H9 (cell line): Measurements from ENCODE around the gene UTP25. TPM values are rescaled to one million over a fixed set of nuclear protein-coding genes. Genes with fewer than 3 reads are reported as not detected.

Experiments used
- DNase-seq: peaks from one replicate; pipeline ENCODE4 v3.0.0-alpha.2; 2017
- H2AFZ ChIP-seq: one replicate; pipeline ENCODE4 v1.6.1; 2013; ENCODE audit warnings: mild to moderate bottlenecking, low read length, control low read depth, moderate library complexity
- H2AK5ac ChIP-seq: 2 replicates; pipeline ENCODE4 v1.6.1; 2013; ENCODE audit warnings: low read length, control low read depth, mixed read lengths; ENCODE audit not compliant: insufficient read length
- H2BK120ac ChIP-seq: one replicate; pipeline ENCODE4 v1.6.1; 2013; ENCODE audit warnings: low read depth, mild to moderate bottlenecking, low read length, control low read depth, inconsistent platforms; ENCODE audit not compliant: poor library complexity, severe bottlenecking
- H2BK12ac ChIP-seq: 2 replicates; pipeline ENCODE4 v1.6.1; 2013; ENCODE audit warnings: low read length, control low read depth, mixed read lengths, low read depth; ENCODE audit not compliant: insufficient read length
- H2BK15ac ChIP-seq: 2 replicates; pipeline ENCODE4 v1.6.1; 2013; ENCODE audit warnings: low read depth, low read length, control low read depth
- H2BK20ac ChIP-seq: one replicate; pipeline ENCODE4 v1.6.1; 2013; ENCODE audit warnings: low read depth, mild to moderate bottlenecking, low read length, control low read depth, inconsistent platforms; ENCODE audit not compliant: poor library complexity, severe bottlenecking
- H2BK5ac ChIP-seq: 2 replicates; pipeline ENCODE4 v1.6.1; 2013; ENCODE audit warnings: low read length, control low read depth, mixed read lengths; ENCODE audit not compliant: insufficient read length
- H3K14ac ChIP-seq: 2 replicates; pipeline ENCODE4 v1.6.1; 2013; ENCODE audit warnings: low read length, control low read depth; ENCODE audit not compliant: insufficient read depth
- H3K18ac ChIP-seq: 2 replicates; pipeline ENCODE4 v1.6.1; 2013; ENCODE audit warnings: low read depth, mild to moderate bottlenecking, mixed read lengths, low read length, control low read depth; ENCODE audit not compliant: insufficient read length
- H3K23ac ChIP-seq: 2 replicates; pipeline ENCODE4 v1.6.1; 2013; ENCODE audit warnings: low read length, control low read depth, mixed read lengths, low read depth; ENCODE audit not compliant: insufficient read length
- H3K23me2 ChIP-seq: 2 replicates; pipeline ENCODE4 v1.6.1; 2013; ENCODE audit warnings: low read depth, mild to moderate bottlenecking, mixed read lengths, low read length, control low read depth; ENCODE audit not compliant: insufficient read length, poor library complexity, severe bottlenecking
- H3K27ac ChIP-seq: 2 replicates; pipeline ENCODE4 v1.5.1; 2013; ENCODE audit warnings: low read length, control low read depth, mixed read lengths, low read depth; ENCODE audit not compliant: insufficient read length
- H3K27me3 ChIP-seq: 2 replicates; pipeline ENCODE4 v1.6.1; 2013; ENCODE audit warnings: low read length, control low read depth, inconsistent platforms; ENCODE audit not compliant: insufficient read depth
- H3K4ac ChIP-seq: 2 replicates; pipeline ENCODE4 v1.6.1; 2013; ENCODE audit warnings: low read depth, mild to moderate bottlenecking, control low read depth, inconsistent platforms, low read length, moderate library complexity
- H3K4me1 ChIP-seq: 2 replicates; pipeline ENCODE4 v1.6.1; 2013; ENCODE audit warnings: low read length, control low read depth, inconsistent platforms; ENCODE audit not compliant: insufficient read depth
- H3K4me2 ChIP-seq: 2 replicates; pipeline ENCODE4 v1.6.1; 2013; ENCODE audit warnings: low read length, control low read depth, mixed read lengths; ENCODE audit not compliant: insufficient read length, insufficient read depth
- H3K56ac ChIP-seq: 2 replicates; pipeline ENCODE4 v1.6.1; 2013; ENCODE audit warnings: low read depth, mild to moderate bottlenecking, mixed read lengths, low read length, control low read depth; ENCODE audit not compliant: insufficient read length
- H3K79me1 ChIP-seq: 2 replicates; pipeline ENCODE4 v1.6.1; 2013; ENCODE audit warnings: low read depth, mild to moderate bottlenecking, moderate library complexity, low read length, control low read depth, inconsistent platforms; ENCODE audit not compliant: insufficient read depth, poor library complexity, severe bottlenecking
- H3K79me2 ChIP-seq: 2 replicates; pipeline ENCODE4 v1.6.1; 2013; ENCODE audit warnings: low read length, control low read depth, inconsistent platforms; ENCODE audit not compliant: insufficient read depth
- H3K9ac ChIP-seq: 2 replicates; pipeline ENCODE4 v1.6.1; 2013; ENCODE audit warnings: low read length, control low read depth, mixed read lengths; ENCODE audit not compliant: insufficient read length; ENCODE audit errors: extremely low read depth
- H3K9me3 ChIP-seq: one replicate; pipeline ENCODE4 v1.6.1; 2013; ENCODE audit warnings: low read depth, low read length, inconsistent platforms; ENCODE audit not compliant: control insufficient read depth
- H3T11ph ChIP-seq: one replicate; pipeline ENCODE4 v1.6.1; 2013; ENCODE audit warnings: mild to moderate bottlenecking, low read length, control low read depth, inconsistent platforms
- H4K20me1 ChIP-seq: one replicate; pipeline ENCODE4 v1.6.1; 2013; ENCODE audit not compliant: control insufficient read depth, insufficient read length, insufficient read depth
- H4K5ac ChIP-seq: 2 replicates; pipeline ENCODE4 v1.6.1; 2013; ENCODE audit warnings: low read depth, mild to moderate bottlenecking, mixed read lengths, low read length, control low read depth; ENCODE audit not compliant: insufficient read length
- H4K8ac ChIP-seq: replicated peaks from 2 replicates; pipeline ENCODE4 v1.6.1; 2013; ENCODE audit warnings: low read length, control low read depth, mixed read lengths, low read depth; ENCODE audit not compliant: insufficient read length
- H4K91ac ChIP-seq: 2 replicates; pipeline ENCODE4 v1.6.1; 2013; ENCODE audit warnings: low read depth, mild to moderate bottlenecking, moderate library complexity, mixed read lengths, low read length, control low read depth; ENCODE audit not compliant: insufficient read length
- H3K27ac Mint-ChIP-seq, 3 experiments: 2 replicates in 2 of 3; 3 replicates in 1 of 3; pipeline ENCODE4 v1.8.0; 2020 to 2021; ENCODE audit warnings: mixed read lengths in 3 of 3, mild to moderate bottlenecking in 1 of 3, moderate library complexity in 1 of 3
- H3K27me3 Mint-ChIP-seq: 2 replicates; pipeline ENCODE4 v1.8.0; 2021; ENCODE audit warnings: low read depth, mild to moderate bottlenecking, moderate library complexity, mixed read lengths
- H3K36me3 Mint-ChIP-seq, 3 experiments: 2 replicates in 2 of 3; 3 replicates in 1 of 3; pipeline ENCODE4 v1.8.0; 2020 to 2021; ENCODE audit warnings: low read depth in 3 of 3, mixed read lengths in 3 of 3; ENCODE audit not compliant: insufficient read depth in 1 of 3
- H3K4me1 Mint-ChIP-seq, 2 experiments: 2 replicates each; pipeline ENCODE4 v1.8.0; 2020; ENCODE audit warnings: mixed read lengths in 2 of 2
- H3K4me3 Mint-ChIP-seq, 2 experiments: 2 replicates in 1 of 2; 3 replicates in 1 of 2; pipeline ENCODE4 v1.8.0; 2020 to 2021; ENCODE audit warnings: mild to moderate bottlenecking in 2 of 2, mixed read lengths in 2 of 2, moderate library complexity in 1 of 2
- H3K9me3 Mint-ChIP-seq, 2 experiments: 2 replicates in 1 of 2; 3 replicates in 1 of 2; pipeline ENCODE4 v1.8.0; 2020; ENCODE audit warnings: mild to moderate bottlenecking in 2 of 2, mixed read lengths in 2 of 2, moderate library complexity in 1 of 2
- CTCF ChIP-seq: fragments of 200-600 bp; sonication (generic); conservative IDR thresholded peaks from 3 replicates; pipeline ENCODE4 v1.8.0; 2021; ENCODE audit warnings: antibody characterized with exemption, mild to moderate bottlenecking
- WGBS: extraction: QIAGEN DNeasy Blood & Tissue Kit; methylation state at CpG from one replicate; pipeline ENCODE4 v1.1.7; 2013; ENCODE audit warnings: missing lambda C conversion rate, low lambda C conversion rate, mixed read lengths; ENCODE audit not compliant: insufficient read length; ENCODE audit errors: extremely low coverage; 5-methylcytosine and 5-hydroxymethylcytosine counted together
- total RNA-seq: library from RNA; stranded (reverse); gene quantifications from 2 replicates; pipeline ENCODE4 v1.2.1, GENCODE V29; 2021

Gene UTP25
- total RNA-seq, 1 experiment from 2014 or later = 12.9 TPM

- Histone ChIP-seq H3K79me1 (no peaks in the 10 kb centered on the region), H2BK15ac (no peak overlapping the region), H2BK120ac (no peak overlapping the region), H4K5ac (no peak overlapping the region), H2AK5ac (no peak overlapping the region), H3K9me3 (no peaks in the 10 kb centered on the region), H4K91ac (no peak overlapping the region), H3K4me1 (no peaks in the 10 kb centered on the region), H3K9ac (no peak overlapping the region), H2AFZ (no peak overlapping the region), H3K18ac (no peak overlapping the region), H3K4ac (no peak overlapping the region), H3K27me3 (no peaks in the 10 kb centered on the region), H3K23ac (no peak overlapping the region), H3K27ac (no peak overlapping the region), H3K56ac (no peak overlapping the region), H3K79me2 (no peaks in the 10 kb centered on the region), H2BK5ac (no peak overlapping the region), H3K23me2 (no peaks in the 10 kb centered on the region), H4K8ac (no peak overlapping the region), H3K14ac (no peak overlapping the region), H3K4me2 (no peak overlapping the region), H2BK20ac (no peak overlapping the region), H2BK12ac (no peak overlapping the region), H4K20me1 (no peaks in the 10 kb centered on the region), H3T11ph (no peak overlapping the region)
- TF ChIP-seq CTCF = no peak
- Mint-ChIP-seq H3K9me3 (no peaks in the 10 kb centered on the region), H3K36me3 (peaks cover 9 to 67% (median 44%) of the 10 kb centered on the region in 3 experiments; a peak in 6 of 7 replicates), H3K27ac (no peak overlapping the region), H3K4me1 (no peaks in the 10 kb centered on the region), H3K27me3 (no peaks in the 10 kb centered on the region), H3K4me3 (no peak overlapping the region)
- no CpG with 5 or more reads among the region's 1 CpG for WGBS
- no peak for DNase-seq
These were observed 17.6 kb downstream of the UTP25 start for GRCh38 chr1:209845408-209845725.
